ENCODE measurements around the gene MAP3K9.

- no peak for TF ChIP-seq TCF4 (CRISPR knock-in tag; IDR thresholded peaks at IDR 0.05; ENCODE audit: borderline replicate concordance)
- TF ChIP-seq BACH2 (CRISPR knock-in tag; IDR thresholded peaks at IDR 0.05; ENCODE audit: borderline replicate concordance), result no peak
- no peak for TF ChIP-seq ZNF565 (CRISPR knock-in tag; conservative IDR thresholded peaks at IDR 0.05; ENCODE audit: low read depth)
- no peak for TF ChIP-seq CREB5 (CRISPR knock-in tag; IDR thresholded peaks at IDR 0.05; ENCODE audit: low read depth)
- TF ChIP-seq SNAI2 (CRISPR knock-in tag; IDR thresholded peaks at IDR 0.05), result no peak
- TF ChIP-seq ZNF70 (CRISPR knock-in tag; IDR thresholded peaks at IDR 0.05), result no peak
- TF ChIP-seq TOX (CRISPR knock-in tag; IDR thresholded peaks at IDR 0.05; ENCODE audit: borderline replicate concordance), result no peak
- TF ChIP-seq ZNF8 (CRISPR knock-in tag; IDR thresholded peaks at IDR 0.05), result no peak
- no peak for TF ChIP-seq ARNTL (CRISPR knock-in tag; IDR thresholded peaks at IDR 0.05; ENCODE audit: borderline replicate concordance, low read depth)
- TF ChIP-seq RARB (CRISPR knock-in tag; IDR thresholded peaks at IDR 0.05), result no peak
- TF ChIP-seq ESRRG (CRISPR knock-in tag; IDR thresholded peaks at IDR 0.05), result no peak
- TF ChIP-seq ZFP3 (CRISPR knock-in tag; IDR thresholded peaks at IDR 0.05), result no peak
- TF ChIP-seq ZFP30 (CRISPR knock-in tag; IDR thresholded peaks at IDR 0.05), result no peak
- no peak for TF ChIP-seq ISL1 (CRISPR knock-in tag; IDR thresholded peaks at IDR 0.05)
Observed at GRCh38 chr14:70755655-70756054, 53.7 kb downstream of the MAP3K9 start.
